HCT116 (cell line): Measurements from ENCODE around the gene RPF1. TPM values are rescaled to one million over a fixed set of nuclear protein-coding genes. Genes with fewer than 3 reads are reported as not detected.

Experiments
- ATAC-seq: fragments of 200-7000 bp; cut with Tn5 transposase; 2 replicates; pipeline ENCODE4 v1.9.1; 2020; ENCODE audit warnings: mild to moderate bottlenecking, moderate library complexity
- BruUV-seq: library from RNA; stranded (reverse); fragments of 400-500 nt; replicated peaks from 2 replicates; lab custom pipeline; 2021; lab: Mats Ljungman, UMichigan
- CTCF ChIA-PET: fragments of 300-600 bp; sonication (Branson Sonifier 250); formaldehyde crosslinking; loops from one replicate; lab custom pipeline; 2021; ENCODE audit warnings: antibody characterized with exemption; lab: Charles Lee
- POLR2A ChIA-PET: fragments of 300-600, 350-600 bp; sonication (Branson Sonifier 250); formaldehyde crosslinking; loops from one replicate; lab custom pipeline; 2021; ENCODE audit warnings: antibody characterized with exemption; lab: Charles Lee
- RAD21 ChIA-PET, 2 experiments: fragments of 300-600 bp; sonication (Branson Sonifier 250); formaldehyde crosslinking; loops; one replicate each; lab custom pipeline; 2023; ENCODE audit warnings: low total read pairs in 2 of 2; ENCODE audit not compliant: uncharacterized antibody in 2 of 2, unreplicated experiment in 2 of 2, low non-redundant PET in 1 of 2; lab: Charles Lee
- DNase-seq: peaks from one replicate; pipeline ENCODE4 v3.0.0-alpha.2; 2010; ENCODE audit warnings: low read depth, low spot score
- H2AFZ ChIP-seq: fragments of 200-600 bp; shearing (Covaris generic), sonication (generic); 2 replicates; pipeline ENCODE4 v1.6.1; 2017; ENCODE audit warnings: low read depth, mixed run types, mixed read lengths, antibody characterized with exemption, low read length; ENCODE audit not compliant: poor library complexity, severe bottlenecking
- H3K27ac ChIP-seq: 2 replicates; pipeline ENCODE4 v1.5.1; 2012; ENCODE audit warnings: low read depth, low read length
- H3K27me3 ChIP-seq: fragments of 200-600 bp; sonication (generic); 2 replicates; pipeline ENCODE4 v1.6.1; 2016; ENCODE audit warnings: mixed run types, low read length, mixed read lengths; ENCODE audit not compliant: insufficient read depth
- H3K36me3 ChIP-seq, 2 experiments: fragments of 200-500 bp in 1 of 2; fragments of 200-600 bp in 1 of 2; sonication (Bioruptor generic) in 1 of 2; sonication (generic) in 1 of 2; 2 replicates each; pipeline versions ENCODE4 v1.5.1 to v1.6.1; 2014 to 2016; ENCODE audit warnings: low read length in 2 of 2, inconsistent platforms in 1 of 2, mixed read lengths in 1 of 2, mixed run types in 1 of 2; ENCODE audit not compliant: insufficient read depth in 2 of 2, control insufficient read depth in 1 of 2
- H3K4me1 ChIP-seq, 2 experiments: fragments of 200-600 bp in 1 of 2; sonication (generic) in 1 of 2; 2 replicates each; pipeline versions ENCODE4 v1.5.1 to v1.6.1; 2012 to 2017; ENCODE audit warnings: low read length in 2 of 2, inconsistent platforms in 1 of 2, mild to moderate bottlenecking in 1 of 2, mixed read lengths in 1 of 2, mixed run types in 1 of 2, moderate library complexity in 1 of 2; ENCODE audit not compliant: insufficient read depth in 2 of 2, control insufficient read depth in 1 of 2
- H3K4me2 ChIP-seq: fragments of 200-600 bp; sonication (generic); 2 replicates; pipeline ENCODE4 v1.6.1; 2017; ENCODE audit warnings: mixed run types, low read length, mixed read lengths
- H3K4me3 ChIP-seq, 2 experiments: fragments of 200-600 bp in 1 of 2; sonication (generic) in 1 of 2; replicated peaks in 1 of 2; 2 replicates each; pipeline ENCODE4 v1.5.1; 2011 to 2016; ENCODE audit warnings: low read length in 2 of 2, control low read depth in 1 of 2, low read depth in 1 of 2, mild to moderate bottlenecking in 1 of 2, mixed read lengths in 1 of 2, mixed run types in 1 of 2
- H3K79me2 ChIP-seq: fragments of 200-600 bp; sonication (generic); 2 replicates; pipeline ENCODE4 v1.6.1; 2017; ENCODE audit warnings: mild to moderate bottlenecking, mixed run types, low read length, moderate library complexity, mixed read lengths; ENCODE audit not compliant: insufficient read depth
- H3K9ac ChIP-seq: fragments of 200-600 bp; sonication (generic); 2 replicates; pipeline ENCODE4 v1.6.1; 2016; ENCODE audit warnings: low read length, mixed read lengths
- H3K9me2 ChIP-seq: fragments of 200-600 bp; sonication (generic), shearing (Covaris generic); 2 replicates; pipeline ENCODE4 v1.6.1; 2017; ENCODE audit warnings: mixed run types, mild to moderate bottlenecking, moderate library complexity; ENCODE audit not compliant: insufficient read depth
- H3K9me3 ChIP-seq, 2 experiments: fragments of 200-500 bp in 1 of 2; fragments of 200-600 bp in 1 of 2; sonication (Bioruptor generic) in 1 of 2; sonication (generic) in 1 of 2; 2 replicates each; pipeline ENCODE4 v1.6.1; 2014 to 2017; ENCODE audit warnings: low read length in 2 of 2, mixed read lengths in 2 of 2, inconsistent platforms in 1 of 2, low read depth in 1 of 2, mild to moderate bottlenecking in 1 of 2, mixed run types in 1 of 2, moderate library complexity in 1 of 2; ENCODE audit not compliant: control insufficient read depth in 1 of 2, insufficient read depth in 1 of 2
- H4K20me1 ChIP-seq: fragments of 200-600 bp; sonication (generic), shearing (Covaris generic); 2 replicates; pipeline ENCODE4 v1.6.1; 2017; ENCODE audit warnings: mixed run types, mild to moderate bottlenecking, moderate library complexity; ENCODE audit not compliant: insufficient read depth
- ATF3 ChIP-seq: IDR thresholded peaks from 2 replicates; pipeline ENCODE4 v1.6.1; 2012
- CBX3 ChIP-seq: IDR thresholded peaks from 2 replicates; pipeline ENCODE4 v1.6.1; 2012; ENCODE audit warnings: low read depth
- CEBPB ChIP-seq: IDR thresholded peaks from 2 replicates; pipeline ENCODE4 v1.6.1; 2012; ENCODE audit warnings: low read depth
- CTCF ChIP-seq, 3 experiments: fragments of 200-600 bp in 1 of 3; sonication (generic) in 1 of 3; IDR thresholded peaks in 2 of 3; conservative IDR thresholded peaks in 1 of 3; 2 replicates each; pipeline ENCODE4 v1.5.1; 2012 to 2017; ENCODE audit warnings: low read depth in 2 of 3, low read length in 2 of 3, antibody characterized with exemption in 1 of 3, borderline replicate concordance in 1 of 3, control low read depth in 1 of 3, mild to moderate bottlenecking in 1 of 3, mixed read lengths in 1 of 3, mixed run types in 1 of 3, moderate library complexity in 1 of 3; ENCODE audit not compliant: insufficient read depth in 1 of 3
- EGR1 ChIP-seq: IDR thresholded peaks from 2 replicates; pipeline ENCODE4 v1.6.1; 2012; ENCODE audit warnings: low read depth
- EZH2 ChIP-seq: fragments of 200-600 bp; sonication (generic); IDR thresholded peaks from 2 replicates; pipeline ENCODE4 v1.6.1; 2017; ENCODE audit warnings: antibody characterized with exemption, mixed run types
- EZH2phosphoT487 ChIP-seq: fragments of 200-600 bp; IDR thresholded peaks from 2 replicates; pipeline ENCODE4 v1.6.1; 2018; ENCODE audit warnings: antibody characterized with exemption, borderline replicate concordance
- JUND ChIP-seq: IDR thresholded peaks from 2 replicates; pipeline ENCODE4 v1.6.1; 2012
- POLR2AphosphoS5 ChIP-seq: IDR thresholded peaks from 2 replicates; pipeline ENCODE4 v1.6.1; 2011; ENCODE audit warnings: mild to moderate bottlenecking, low read depth, low read length, moderate library complexity
- RAD21 ChIP-seq: IDR thresholded peaks from 2 replicates; pipeline ENCODE4 v1.6.1; 2012; ENCODE audit warnings: low read depth, mild to moderate bottlenecking
- REST ChIP-seq: IDR thresholded peaks from 2 replicates; pipeline ENCODE4 v1.6.1; 2012; ENCODE audit warnings: low read depth
- SIN3A ChIP-seq: IDR thresholded peaks from 2 replicates; pipeline ENCODE4 v1.6.1; 2012; ENCODE audit warnings: low read depth
- SRF ChIP-seq: IDR thresholded peaks from 2 replicates; pipeline ENCODE4 v1.6.1; 2012; ENCODE audit warnings: low read depth
- TCF7L2 ChIP-seq: IDR thresholded peaks from 2 replicates; pipeline ENCODE4 v1.7.0; 2011; ENCODE audit warnings: borderline replicate concordance, inconsistent platforms; ENCODE audit not compliant: insufficient read depth, insufficient read length; ENCODE audit errors: extremely low read depth
- ZBTB33 ChIP-seq: IDR thresholded peaks from 2 replicates; pipeline ENCODE4 v1.6.1; 2011; ENCODE audit warnings: mild to moderate bottlenecking, low read length, moderate library complexity; ENCODE audit not compliant: insufficient replicate concordance; ENCODE audit errors: extremely low read depth
- ZFX ChIP-seq: fragments of 450-650 bp; IDR thresholded peaks from 2 replicates; pipeline ENCODE4 v1.6.1; 2017
- ZNF274 ChIP-seq: fragments of 200-500 bp; sonication (Bioruptor generic); IDR thresholded peaks from 2 replicates; pipeline ENCODE4 v1.6.1; 2014; ENCODE audit warnings: mild to moderate bottlenecking, low read depth, low read length, inconsistent platforms
- intact Hi-C: fragments of 100-400 bp; cut with micrococcal nuclease; formaldehyde crosslinking; loops from 2 replicates; pipeline ENCODE4 v1.10.0; 2022
- total RNA-seq: library from RNA; stranded (reverse); gene quantifications from one replicate; pipeline ENCODE4 v1.2.1, GENCODE V29; 2021; ENCODE audit not compliant: unreplicated experiment

Gene RPF1
- total RNA-seq, 1 experiment from 2014 or later: 86.9 TPM

- Histone ChIP-seq H3K27ac (no peak overlapping the region), H3K4me2 (peak overlapping the region; percentile 89), H3K9me3 (no peaks in the 10 kb centered on the region), H4K20me1 (no peaks in the 10 kb centered on the region), H3K9me2 (no peaks in the 10 kb centered on the region), H2AFZ (no peak overlapping the region), H3K36me3 (peaks cover 29 to 43% of the 10 kb centered on the region in 2 experiments), H3K4me1 (peaks cover 7 to 17% of the 10 kb centered on the region in 2 experiments; a peak in 3 of 4 replicates), H3K4me3 (peak overlapping the region; percentile 88; a peak in 3 of 4 replicates), H3K9ac (peak overlapping the region; percentile 86; the same call in 1 of the 2 replicates), H3K79me2 (peaks cover 69% of the 10 kb centered on the region), H3K27me3 (no peaks in the 10 kb centered on the region)
- DNase-seq (no peak), ATAC-seq (no peak)
- ChIA-PET POLR2A (no interaction called here), CTCF (no interaction called here), RAD21 (no interaction called here)
- BruUV-seq: no TSS peak
- TF ChIP-seq CEBPB (no peak), JUND (no peak), EZH2 (no peak), CBX3 (no peak), EZH2phosphoT487 (no peak), SRF (no peak), CTCF (IDR thresholded peaks at IDR 0.05 in 2 of 3, conservative IDR thresholded peaks at IDR 0.05 in 1 of 3; ENCODE audit: borderline replicate concordance in 1 of 3, insufficient read depth in 1 of 3, low read depth in 2 of 3, low read length in 2 of 3) (no peak), ATF3 (no peak), ZFX (no peak), POLR2AphosphoS5 (no peak), SIN3A (no peak), RAD21 (no peak), EGR1 (no peak), TCF7L2 (no peak), ZNF274 (no peak), REST (no peak), ZBTB33 (no peak)
- intact Hi-C loops: no loop called here
These were observed 1.6 kb downstream of the RPF1 start for GRCh38 chr1:84480650-84481049.
